Peyer's patch (tissue), 4 donors: ENCODE results near the gene THAP5.
A peak's percentile ranks its signal among the peaks of the same experiment; 100 is the strongest.

Experiments
- CTCF ChIP-seq, 6 experiments: fragments of 450-650 bp in 4 of 6; fragments of 200-600 bp in 2 of 6; sonication (generic) in 1 of 6; IDR thresholded peaks; one replicate each; pipeline ENCODE4 v1.5.1; 2017 to 2019; ENCODE audit warnings: antibody characterized with exemption in 6 of 6, mild to moderate bottlenecking in 3 of 6, moderate library complexity in 1 of 6
- POLR2A ChIP-seq, 2 donors: fragments of 450-650 bp; IDR thresholded peaks; one replicate each; pipeline ENCODE4 v1.5.1; 2017; ENCODE audit warnings: antibody characterized with exemption in 2 of 2, mild to moderate bottlenecking in 2 of 2, moderate library complexity in 2 of 2

GRCh38 chr7:108525327-108525984, 44.0 kb downstream of the THAP5 start:
- TF ChIP-seq CTCF (IDR thresholded peaks at IDR 0.05) (peak in 1 of 6 experiments; percentile 25), POLR2A (IDR thresholded peaks at IDR 0.05) (no peak)
